Retinal pigment epithelial cell (primary cell): Measurements from ENCODE around the gene IQCE.
"Not testable (repeated sequence)": the region's sequence is repeated elsewhere in the genome, so short reads cannot be mapped to it uniquely, and the experiment has no call there.

Experiments used
- DNase-seq: peaks from one replicate; pipeline ENCODE4 v3.0.0-alpha.2; 2010; ENCODE audit warnings: low read depth
- H3K4me3 ChIP-seq: 2 replicates; pipeline ENCODE4 v1.5.1; 2011; ENCODE audit warnings: mild to moderate bottlenecking, low read length, control low read depth, moderate library complexity
- TF ChIP-seq, protein P1 (sequence below): conservative IDR thresholded peaks from 2 replicates; pipeline ENCODE4 v1.5.1; 2011; ENCODE audit warnings: low read depth, low read length, control low read depth, inconsistent platforms

Gene IQCE

DNA sequence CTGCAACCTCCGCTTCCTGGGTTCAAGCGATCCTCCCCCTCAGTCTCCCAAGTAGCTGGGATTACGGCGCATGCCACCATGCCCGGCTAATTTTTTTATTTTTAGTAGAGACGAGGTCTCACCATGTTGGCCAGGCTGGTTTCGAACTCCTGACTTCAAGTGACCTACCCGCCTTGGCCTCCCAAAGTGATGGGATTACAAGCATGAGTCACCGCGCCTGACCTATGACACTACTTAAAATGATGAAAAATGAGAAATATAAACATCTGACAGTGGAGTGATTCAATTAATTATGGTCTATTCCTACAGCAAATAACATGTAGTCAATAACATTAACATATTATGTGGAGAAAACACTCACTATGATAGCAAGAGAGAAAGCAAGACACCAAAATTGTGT lies 5.7 kb upstream of the IQCE start:
- TF ChIP-seq, protein P1, sequence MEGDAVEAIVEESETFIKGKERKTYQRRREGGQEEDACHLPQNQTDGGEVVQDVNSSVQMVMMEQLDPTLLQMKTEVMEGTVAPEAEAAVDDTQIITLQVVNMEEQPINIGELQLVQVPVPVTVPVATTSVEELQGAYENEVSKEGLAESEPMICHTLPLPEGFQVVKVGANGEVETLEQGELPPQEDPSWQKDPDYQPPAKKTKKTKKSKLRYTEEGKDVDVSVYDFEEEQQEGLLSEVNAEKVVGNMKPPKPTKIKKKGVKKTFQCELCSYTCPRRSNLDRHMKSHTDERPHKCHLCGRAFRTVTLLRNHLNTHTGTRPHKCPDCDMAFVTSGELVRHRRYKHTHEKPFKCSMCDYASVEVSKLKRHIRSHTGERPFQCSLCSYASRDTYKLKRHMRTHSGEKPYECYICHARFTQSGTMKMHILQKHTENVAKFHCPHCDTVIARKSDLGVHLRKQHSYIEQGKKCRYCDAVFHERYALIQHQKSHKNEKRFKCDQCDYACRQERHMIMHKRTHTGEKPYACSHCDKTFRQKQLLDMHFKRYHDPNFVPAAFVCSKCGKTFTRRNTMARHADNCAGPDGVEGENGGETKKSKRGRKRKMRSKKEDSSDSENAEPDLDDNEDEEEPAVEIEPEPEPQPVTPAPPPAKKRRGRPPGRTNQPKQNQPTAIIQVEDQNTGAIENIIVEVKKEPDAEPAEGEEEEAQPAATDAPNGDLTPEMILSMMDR, result no peak
- no peak for DNase-seq
- no peak overlapping the region for H3K4me3 ChIP-seq

DNA sequence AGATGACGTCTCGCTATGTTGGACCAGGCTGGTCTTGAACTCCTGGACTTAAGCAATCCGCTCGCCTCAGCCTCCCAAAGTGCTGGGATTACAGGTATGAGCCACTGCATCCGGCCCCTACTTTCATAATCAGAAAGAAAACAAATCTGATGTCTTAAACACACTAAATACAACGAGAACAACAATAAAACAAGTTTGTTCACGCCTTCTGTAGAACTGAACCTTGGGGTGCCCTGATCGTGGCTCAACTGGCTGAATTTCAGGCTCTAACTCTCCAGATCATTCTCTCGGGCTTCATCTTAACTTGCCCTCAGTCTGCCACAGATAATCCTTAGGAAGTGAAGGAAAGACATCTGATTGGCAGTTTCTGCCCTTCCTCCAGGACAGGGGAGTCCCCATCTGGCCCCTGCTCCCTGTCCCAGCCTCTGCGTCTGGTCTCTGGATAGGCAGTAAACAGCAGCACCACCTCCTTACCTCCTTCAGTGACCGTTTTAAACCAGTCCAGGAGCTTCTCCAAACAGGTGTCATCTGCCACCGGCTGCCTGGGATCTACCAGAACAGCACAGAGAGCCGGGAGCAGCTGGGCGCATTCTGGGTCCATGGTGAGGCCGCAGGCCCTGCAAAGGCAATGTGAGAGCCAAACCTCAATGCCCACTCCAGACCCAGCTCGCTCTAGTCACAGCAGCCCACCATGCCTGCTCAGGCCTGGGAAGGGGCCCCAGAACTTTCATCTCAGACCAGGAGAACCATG lies 4.8 kb upstream of the IQCE start:
- TF ChIP-seq, protein P1, result no peak
- H3K4me3 ChIP-seq, result peak overlapping the region; percentile 77
- DNase-seq, result no peak

DNA sequence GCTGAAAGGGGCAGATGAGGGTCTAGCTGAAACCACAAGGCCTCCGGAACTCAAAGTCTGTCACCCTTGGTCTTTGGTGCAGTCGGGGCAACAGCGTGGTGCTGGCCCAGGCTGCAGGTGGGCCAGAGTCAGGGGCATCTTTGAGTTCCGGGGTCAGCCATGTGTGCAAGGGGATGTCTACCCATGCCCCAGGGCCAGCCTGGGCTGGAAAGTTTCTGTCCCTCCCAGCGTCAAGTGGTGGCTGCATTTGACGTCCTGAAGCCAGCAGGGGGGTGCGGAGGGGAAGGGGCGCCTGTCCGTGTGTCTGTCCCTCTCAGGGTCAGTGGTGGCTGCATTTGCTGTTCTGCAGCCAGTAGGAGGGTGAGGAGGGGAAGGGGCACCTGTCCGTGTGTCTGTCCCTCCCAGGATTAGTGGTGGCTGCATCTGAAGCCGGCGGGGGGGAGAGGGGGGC lies 4.1 kb upstream of the IQCE start:
- peak overlapping the region; percentile 77 for H3K4me3 ChIP-seq
- DNase-seq, result no peak
- TF ChIP-seq, protein P1, result peak; percentile 9

DNA sequence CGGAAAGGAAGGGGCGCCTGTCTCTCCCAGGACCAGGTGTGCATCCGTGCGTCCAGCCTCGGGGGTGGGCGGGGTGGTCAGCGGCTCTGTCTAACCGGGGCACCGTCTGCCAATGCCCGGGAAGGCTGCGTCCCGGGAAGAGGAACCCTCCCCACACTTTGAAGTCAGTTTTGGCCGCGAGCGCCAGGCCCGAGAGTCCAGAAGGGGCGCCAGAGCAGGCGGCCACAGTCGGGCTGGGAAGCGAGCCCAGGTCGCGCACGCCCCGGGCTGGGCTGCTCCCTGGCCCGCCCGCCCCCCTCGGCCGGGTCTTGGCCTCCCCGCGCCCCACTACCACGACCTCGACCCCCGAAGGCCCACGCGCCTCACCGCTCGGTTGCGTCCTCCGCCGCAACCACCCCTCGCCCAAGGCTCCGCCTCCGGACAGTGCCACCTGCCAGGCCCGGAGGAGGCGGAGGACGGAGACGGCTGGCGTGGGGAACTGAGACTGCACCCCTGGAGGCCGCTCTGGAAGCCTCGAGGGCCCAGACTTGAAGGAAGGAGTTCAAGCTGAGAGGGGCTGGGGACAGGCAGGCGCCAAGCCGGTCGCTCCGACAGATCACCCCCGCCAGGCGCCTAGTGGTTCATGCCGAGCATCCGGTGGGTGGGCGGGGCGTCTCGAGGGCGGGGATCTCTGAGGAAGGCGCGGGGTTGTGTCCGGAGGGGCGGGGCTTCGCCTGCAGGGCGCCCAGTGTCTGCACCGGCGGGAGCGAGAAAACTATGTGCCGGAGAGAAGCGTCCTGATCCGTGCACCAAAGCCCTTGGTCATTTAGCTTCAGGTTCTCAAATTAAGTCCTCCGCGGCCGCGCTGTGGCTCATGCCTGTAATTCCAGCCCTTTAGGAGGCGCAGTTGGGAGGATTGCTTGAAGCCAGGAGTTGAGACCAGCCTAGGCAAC lies 3.4 kb upstream of the IQCE start, which contains the start of gene BRAT1:
Gene BRAT1, minus strand, starts transcription at position 404 of the 932 bp plus-strand sequence. CDS start 1,093 bp downstream, outside the sequence.
- H3K4me3 ChIP-seq, result peak within 1 kb of the TSS; percentile 77
- peak; percentile 90 for DNase-seq

DNA sequence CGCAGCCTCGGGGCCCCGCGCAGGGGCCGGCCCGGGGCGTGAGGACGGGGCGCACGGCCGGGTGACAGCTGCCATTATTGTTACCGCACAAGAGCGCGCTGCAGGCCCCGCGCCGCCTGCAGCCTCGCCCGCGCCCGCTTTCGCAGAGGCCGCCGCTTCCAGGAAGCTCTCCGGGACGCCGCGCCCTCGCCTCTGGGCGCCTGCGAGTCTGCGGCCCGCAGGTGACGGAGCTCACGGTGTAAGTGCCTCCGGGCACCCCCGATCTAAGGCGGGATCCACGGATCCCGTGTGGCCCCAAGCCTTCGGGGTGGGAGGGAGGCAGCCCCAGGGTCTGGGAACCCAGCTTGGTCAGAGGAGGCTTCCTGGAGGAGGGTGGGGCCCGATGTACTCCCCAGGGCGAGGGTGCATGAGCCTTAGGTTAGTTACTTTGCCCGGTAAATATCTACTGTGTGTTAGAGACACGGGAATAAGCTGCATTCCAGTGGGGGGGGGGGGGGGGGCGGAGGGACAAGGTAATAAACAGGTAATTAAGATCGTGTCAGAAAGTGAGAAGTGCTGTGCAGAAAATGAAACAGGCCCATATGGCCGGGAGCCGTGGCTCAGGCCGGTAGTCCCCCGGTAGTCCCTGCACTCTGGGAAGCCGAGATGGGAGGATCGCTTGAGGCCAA lies 638 bp downstream of the IQCE start:
- no peak for DNase-seq
- peak overlapping the region; percentile 80 for H3K4me3 ChIP-seq
- TF ChIP-seq, protein P1, result no peak

More for the DNA sequence above, 3.4 kb upstream of the IQCE start, which contains the start of gene BRAT1:
- TF ChIP-seq, protein P1, result peak; percentile 54

DNA sequence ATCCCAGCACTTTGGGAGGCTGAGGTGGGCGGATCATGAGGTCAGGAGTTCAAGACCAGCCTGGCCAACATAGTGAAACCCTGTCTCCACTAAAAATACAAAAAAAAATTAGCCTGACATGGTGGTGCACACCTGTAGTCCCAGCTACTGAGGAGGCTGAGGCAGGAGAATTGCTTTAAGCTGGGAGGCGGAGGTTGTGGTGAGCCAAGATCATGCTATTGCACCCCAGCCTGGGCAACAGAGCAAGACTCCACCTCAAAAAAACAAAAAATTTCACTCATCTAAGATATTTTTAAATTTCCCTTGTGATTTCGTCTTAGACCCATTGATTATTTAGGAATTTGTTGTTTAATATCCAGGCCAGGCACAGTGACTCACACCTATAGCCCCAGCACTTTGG lies 5.2 kb downstream of the IQCE start:
- DNase-seq, H3K4me3 ChIP-seq: not testable (repeated sequence)
